ENCODE data around the gene DGCR2.
"Not testable (repeated sequence)": the region's sequence is repeated elsewhere in the genome, so short reads cannot be mapped to it uniquely, and the experiment has no call there.

Gene DGCR2

GRCh38 chr22:19038164-19038546 lies 84.1 kb downstream of the DGCR2 start:
- no peak for DNase-seq

- DNase-seq = no peak
Observed at GRCh38 chr22:19037282-19038163, 84.7 kb downstream of the DGCR2 start.

- DNase-seq = no peak
Observed at GRCh38 chr22:19036523-19037273, 85.5 kb downstream of the DGCR2 start.

- DNase-seq = no peak
Observed at GRCh38 chr22:19036229-19036522, 86.0 kb downstream of the DGCR2 start.

- no peak for DNase-seq
Observed at GRCh38 chr22:19035474-19036228, 86.6 kb downstream of the DGCR2 start.

- not testable (repeated sequence) for DNase-seq
Observed at GRCh38 chr22:19035126-19035473, 87.1 kb downstream of the DGCR2 start.

- not testable (repeated sequence) for DNase-seq
Observed at GRCh38 chr22:19034724-19035120, 87.5 kb downstream of the DGCR2 start.

- not testable (repeated sequence) for DNase-seq
Observed at GRCh38 chr22:19034031-19034723, 88.0 kb downstream of the DGCR2 start.

GRCh38 chr22:19033568-19033905 lies 88.7 kb downstream of the DGCR2 start:
- not testable (repeated sequence) for DNase-seq

GRCh38 chr22:19032898-19033567 lies 89.2 kb downstream of the DGCR2 start:
- DNase-seq = not testable (repeated sequence)

GRCh38 chr22:19032156-19032785 lies 89.9 kb downstream of the DGCR2 start:
- DNase-seq = not testable (repeated sequence)

GRCh38 chr22:19030889-19031252 lies 91.3 kb downstream of the DGCR2 start:
- not testable (repeated sequence) for DNase-seq

- not testable (repeated sequence) for DNase-seq
Observed at GRCh38 chr22:19030226-19030888, 91.9 kb downstream of the DGCR2 start.

GRCh38 chr22:19029113-19030103 lies 92.8 kb downstream of the DGCR2 start:
- DNase-seq = not testable (repeated sequence)

- not testable (repeated sequence) for DNase-seq
Observed at GRCh38 chr22:19028060-19028455, 94.2 kb downstream of the DGCR2 start.

GRCh38 chr22:19027371-19028059 lies 94.7 kb downstream of the DGCR2 start:
- DNase-seq = not testable (repeated sequence)

- DNase-seq = not testable (repeated sequence)
Observed at GRCh38 chr22:19026080-19026479, 96.1 kb downstream of the DGCR2 start.

- DNase-seq = not testable (repeated sequence)
Observed at GRCh38 chr22:19024956-19025489, 97.2 kb downstream of the DGCR2 start.

GRCh38 chr22:19023931-19024330 lies 98.3 kb downstream of the DGCR2 start:
- not testable (repeated sequence) for DNase-seq

All from CD4-positive, alpha-beta T cell treated with Interleukin-17A for 4 hours (primary cell).